GM19035 (cell line): ENCODE results near the gene TRAF4.
A peak's percentile ranks its signal among the peaks of the same experiment; 100 is the strongest.

Source experiments
- ATAC-seq: cut with Tn5 transposase; IDR thresholded peaks from one replicate; pipeline ENCODE4 v1.9.1; 2021; ENCODE audit not compliant: unreplicated experiment

The TRAF4 gene

DNA sequence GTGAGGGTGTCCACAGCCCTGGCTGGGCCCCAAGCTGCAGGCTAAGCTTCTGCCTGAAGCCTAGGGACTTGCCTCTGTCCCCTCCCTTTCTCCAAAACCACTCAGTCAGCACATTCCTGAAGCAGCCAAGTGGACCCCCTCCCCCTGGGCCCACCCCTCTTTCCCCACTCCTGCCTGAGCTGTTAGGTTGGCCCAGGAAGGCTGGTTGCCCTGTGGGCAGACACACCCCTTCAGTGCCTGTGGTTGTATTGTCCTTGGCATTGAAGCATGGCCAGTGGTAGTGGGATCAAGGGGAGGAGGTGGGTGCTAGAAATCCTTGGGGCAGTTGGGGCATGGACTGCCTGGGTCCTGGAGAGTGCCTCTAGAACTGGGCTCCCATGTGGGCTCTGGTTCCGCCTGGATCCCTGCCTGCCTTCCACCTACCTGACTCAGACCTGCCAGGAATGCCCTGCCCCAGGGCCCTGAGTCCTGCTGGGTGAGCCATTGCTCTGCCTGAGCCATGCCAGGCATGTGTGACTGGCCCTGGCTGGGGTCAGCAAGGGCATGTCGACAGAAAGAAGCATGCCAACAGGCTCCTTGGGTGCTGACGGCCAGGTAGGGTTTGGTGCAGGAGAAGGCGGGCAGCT lies 2.1 kb downstream of the TRAF4 start:
- ATAC-seq = no peak

DNA sequence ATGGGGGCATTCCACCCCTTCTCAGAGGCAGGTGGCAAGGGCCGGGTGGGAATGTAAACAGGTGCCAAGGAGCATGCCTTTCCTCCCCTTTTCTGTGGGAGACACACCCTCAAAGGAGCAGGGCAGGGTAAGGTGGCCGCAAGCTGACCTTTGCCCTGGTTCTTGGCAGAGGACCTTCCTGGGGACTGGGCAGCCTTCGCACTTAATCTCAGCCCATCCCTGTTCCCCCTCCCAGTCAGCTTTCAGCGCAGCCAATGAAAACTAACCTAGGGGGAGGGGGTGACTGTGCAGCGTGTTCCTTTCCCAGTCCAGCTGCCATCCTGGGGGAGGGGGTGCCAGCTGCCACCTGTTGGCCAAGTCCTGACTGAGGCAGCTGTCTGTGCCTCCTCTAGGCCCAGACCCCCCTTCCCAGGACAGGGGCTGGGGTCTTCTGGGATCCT lies 2.8 kb downstream of the TRAF4 start:
- ATAC-seq = no peak

DNA sequence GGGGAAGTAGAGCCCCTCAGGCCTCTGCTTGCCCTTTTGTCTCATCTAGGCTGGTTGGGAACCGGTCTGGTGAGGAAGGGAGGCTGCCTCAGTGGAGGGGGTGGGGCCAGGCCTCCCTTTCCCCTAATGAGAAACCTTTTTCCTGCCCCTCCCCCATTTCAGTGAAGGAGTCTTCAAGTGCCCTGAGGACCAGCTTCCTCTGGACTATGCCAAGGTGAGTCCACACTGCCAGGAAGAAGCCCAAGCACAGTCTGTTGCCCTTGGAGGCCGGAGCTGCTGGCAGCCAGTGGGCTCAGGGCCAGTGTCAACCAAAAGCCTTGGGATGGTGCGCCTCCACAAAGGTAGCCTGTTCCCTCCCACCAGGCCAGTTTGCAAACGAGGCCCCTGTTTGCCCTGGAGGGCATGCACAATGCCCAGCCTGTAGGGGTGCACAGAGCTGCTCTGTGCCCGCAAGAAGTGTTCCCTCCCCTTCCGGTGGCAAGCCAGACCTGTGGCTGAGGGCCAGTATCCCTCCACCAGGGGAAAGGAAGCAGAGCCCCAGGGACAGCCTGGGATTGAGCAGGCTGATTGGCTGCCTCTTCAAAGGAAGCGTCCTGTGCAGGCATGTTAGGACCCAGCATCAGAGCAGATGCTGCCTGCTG lies 3.4 kb downstream of the TRAF4 start:
- ATAC-seq = no peak

DNA sequence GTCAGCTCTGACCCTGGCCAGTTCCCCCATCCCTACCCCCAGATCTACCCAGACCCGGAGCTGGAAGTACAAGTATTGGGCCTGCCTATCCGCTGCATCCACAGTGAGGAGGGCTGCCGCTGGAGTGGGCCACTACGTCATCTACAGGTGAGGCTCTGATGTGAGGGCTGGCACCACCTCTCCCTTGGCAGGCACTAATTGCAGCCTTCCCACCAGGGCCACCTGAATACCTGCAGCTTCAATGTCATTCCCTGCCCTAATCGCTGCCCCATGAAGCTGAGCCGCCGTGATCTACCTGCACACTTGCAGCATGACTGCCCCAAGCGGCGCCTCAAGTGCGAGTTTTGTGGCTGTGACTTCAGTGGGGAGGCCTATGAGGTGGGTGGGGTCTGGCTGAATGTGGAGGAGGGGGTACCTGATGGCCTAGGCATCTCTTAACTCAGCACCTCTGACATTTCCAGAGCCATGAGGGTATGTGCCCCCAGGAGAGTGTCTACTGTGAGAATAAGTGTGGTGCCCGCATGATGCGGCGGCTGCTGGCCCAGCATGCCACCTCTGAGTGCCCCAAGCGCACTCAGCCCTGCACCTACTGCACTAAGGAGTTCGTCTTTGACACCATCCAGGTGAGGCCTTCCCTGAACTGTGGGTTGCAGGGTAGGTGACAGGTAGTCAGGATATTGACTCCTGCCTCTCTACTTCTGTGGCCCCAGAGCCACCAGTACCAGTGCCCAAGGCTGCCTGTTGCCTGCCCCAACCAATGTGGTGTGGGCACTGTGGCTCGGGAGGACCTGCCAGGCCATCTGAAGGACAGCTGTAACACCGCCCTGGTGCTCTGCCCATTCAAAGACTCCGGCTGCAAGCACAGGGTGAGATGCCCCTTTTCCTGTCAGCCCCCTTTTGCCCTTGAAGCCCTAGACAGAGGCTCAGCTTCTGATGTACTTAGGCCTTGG lies 4.3 kb downstream of the TRAF4 start:
- ATAC-seq = no peak

DNA sequence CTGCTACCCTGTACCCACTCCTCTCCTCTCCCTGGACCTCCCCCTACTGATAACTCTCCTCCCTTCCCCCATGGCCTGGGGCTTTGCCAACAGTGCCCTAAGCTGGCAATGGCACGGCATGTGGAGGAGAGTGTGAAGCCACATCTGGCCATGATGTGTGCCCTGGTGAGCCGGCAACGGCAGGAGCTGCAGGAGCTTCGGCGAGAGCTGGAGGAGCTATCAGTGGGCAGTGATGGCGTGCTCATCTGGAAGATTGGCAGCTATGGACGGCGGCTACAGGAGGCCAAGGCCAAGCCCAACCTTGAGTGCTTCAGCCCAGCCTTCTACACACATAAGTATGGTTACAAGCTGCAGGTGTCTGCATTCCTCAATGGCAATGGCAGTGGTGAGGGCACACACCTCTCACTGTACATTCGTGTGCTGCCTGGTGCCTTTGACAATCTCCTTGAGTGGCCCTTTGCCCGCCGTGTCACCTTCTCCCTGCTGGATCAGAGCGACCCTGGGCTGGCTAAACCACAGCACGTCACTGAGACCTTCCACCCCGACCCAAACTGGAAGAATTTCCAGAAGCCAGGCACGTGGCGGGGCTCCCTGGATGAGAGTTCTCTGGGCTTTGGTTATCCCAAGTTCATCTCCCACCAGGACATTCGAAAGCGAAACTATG lies 5.2 kb downstream of the TRAF4 start:
- ATAC-seq = no peak

DNA sequence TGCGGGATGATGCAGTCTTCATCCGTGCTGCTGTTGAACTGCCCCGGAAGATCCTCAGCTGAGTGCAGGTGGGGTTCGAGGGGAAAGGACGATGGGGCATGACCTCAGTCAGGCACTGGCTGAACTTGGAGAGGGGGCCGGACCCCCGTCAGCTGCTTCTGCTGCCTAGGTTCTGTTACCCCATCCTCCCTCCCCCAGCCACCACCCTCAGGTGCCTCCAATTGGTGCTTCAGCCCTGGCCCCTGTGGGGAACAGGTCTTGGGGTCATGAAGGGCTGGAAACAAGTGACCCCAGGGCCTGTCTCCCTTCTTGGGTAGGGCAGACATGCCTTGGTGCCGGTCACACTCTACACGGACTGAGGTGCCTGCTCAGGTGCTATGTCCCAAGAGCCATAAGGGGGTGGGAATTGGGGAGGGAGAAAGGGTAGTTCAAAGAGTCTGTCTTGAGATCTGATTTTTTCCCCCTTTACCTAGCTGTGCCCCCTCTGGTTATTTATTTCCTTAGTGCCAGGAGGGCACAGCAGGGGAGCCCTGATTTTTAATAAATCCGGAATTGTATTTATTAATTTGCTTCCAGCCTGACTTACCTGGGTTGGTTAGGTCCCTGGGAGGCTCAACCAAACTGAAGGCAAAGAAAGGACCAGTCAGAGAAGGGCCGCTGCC lies 5.8 kb downstream of the TRAF4 start:
- no peak for ATAC-seq

DNA sequence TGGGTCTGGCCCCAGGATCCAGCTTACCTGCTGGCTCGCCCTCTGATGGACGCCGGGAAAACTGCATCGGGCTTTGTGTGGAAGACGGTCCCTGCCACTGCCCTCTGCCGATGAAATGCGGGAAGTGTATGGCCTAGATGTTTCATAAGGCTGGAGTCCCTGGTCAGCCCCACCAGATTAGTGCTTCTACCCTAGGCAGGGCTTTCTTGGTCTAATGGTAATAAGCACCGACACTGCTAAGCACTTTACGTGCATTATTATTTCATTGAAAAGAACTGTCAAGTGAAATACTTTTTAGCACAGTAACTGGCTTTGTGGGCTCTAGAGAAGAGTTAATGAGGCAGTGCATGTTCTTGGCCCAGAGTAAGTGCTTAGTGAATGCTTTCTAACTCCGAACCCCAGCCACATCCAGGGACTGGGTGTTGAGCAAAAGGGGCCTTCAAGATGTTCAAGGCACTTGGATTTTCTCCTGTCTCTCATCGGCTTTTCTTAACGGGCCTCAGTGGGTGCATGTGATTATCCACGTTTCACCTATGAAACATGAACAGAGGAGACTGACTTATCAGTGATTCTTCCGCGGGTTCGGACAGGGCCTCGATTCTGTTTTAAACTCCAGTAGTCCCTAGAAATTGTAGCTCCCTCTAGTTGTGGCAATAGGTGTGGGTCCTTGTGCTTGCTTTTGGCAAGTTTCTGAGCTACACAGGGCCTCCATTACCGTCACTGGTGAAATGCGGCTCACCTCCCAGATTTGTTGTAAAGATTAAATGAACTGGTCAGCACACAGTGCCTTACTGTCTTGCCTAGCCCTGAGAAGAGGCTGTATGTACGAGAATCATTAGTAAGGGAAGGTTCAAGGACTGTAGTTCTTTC lies 6.6 kb downstream of the TRAF4 start:
- ATAC-seq = peak; percentile 72

DNA sequence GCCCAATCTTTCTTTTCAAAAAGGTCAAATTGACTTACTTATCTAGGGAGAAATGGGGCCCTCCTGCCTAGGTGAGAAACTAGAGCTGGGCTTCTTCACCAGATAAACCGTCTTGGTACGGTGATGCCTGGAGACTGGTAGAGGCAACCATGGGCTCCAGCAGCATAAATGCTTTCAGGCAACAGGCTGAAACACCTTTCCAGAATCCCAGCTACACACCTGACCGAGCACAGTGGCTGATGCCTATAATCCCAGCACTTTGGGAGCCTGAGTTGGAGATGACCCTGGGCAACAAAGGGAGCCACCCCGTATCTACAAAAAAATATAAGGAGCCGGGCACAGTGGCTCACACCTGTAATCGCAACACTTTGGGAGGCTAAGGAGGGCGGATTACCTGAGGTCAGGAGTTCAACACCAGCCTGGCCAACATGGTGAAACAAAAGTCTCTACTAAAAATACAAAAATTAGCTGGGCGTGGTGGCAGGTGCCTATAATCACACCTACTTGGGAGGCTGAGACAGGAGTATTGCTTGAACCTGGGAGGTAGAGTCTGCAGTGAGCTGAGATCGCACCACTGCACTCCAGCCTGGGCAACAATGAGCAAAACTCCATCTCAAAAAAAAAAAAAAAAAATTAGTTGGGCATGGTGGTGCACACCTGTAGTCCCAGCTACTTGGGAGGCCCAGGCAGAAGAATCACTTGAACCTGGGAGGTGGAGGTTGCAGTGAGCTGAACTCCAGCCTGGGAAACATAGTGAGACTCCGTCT lies 8.0 kb downstream of the TRAF4 start:
- ATAC-seq = no peak

DNA sequence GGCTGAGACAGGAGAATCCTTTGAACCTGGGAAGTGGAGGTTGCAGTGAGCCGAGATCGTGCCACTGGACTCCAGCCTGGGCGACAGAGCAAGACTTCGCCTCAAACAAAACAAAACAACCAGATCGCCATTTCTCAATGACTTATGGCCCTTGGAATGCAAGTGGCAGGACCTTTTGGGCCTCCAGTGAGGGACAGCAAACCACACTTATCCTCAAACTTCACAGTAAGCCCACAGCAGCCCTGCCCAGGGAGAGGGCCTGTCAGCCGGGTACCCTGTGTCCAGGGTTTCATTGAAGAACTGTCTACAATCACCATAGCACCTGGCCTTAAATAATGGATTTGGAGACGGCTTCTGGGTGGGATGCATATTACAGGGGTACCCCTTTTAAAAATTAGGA lies 11.7 kb downstream of the TRAF4 start:
- no peak for ATAC-seq

DNA sequence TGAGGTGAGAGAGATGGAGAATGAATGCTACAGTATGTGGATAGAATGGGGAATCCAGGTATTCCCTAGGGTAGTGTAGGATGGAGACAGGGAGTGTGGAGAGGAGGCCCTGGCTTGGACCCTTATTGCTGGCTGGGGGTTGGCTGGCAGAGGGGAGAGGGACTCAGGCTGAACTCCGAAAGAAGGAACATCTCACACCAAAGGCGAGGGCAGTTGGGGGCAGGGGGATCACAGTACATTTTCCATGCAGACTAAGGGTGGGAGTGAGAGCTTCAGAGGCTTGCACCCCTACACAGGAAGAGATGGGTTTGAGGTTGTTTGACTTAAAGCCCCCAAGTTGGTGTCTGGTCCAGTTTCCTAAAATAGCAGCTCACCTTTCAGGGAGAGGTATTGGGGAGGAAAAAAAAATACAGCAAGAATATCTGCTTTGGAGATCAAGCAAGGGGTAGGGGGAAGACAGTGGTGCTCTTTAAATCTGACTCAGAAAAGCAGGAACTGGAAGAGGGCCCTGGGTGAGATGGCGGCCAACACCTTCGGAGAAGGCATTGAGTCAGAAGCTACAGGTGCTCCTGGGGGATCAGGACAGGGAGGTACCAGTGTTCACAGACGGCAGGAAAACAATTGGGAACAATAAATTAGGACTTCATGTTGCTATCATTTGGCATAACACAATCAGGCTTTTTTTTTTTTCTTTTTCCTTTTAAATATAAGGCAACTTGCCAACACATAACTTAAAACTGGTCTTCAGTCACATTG lies 12.4 kb downstream of the TRAF4 start:
- no peak for ATAC-seq

DNA sequence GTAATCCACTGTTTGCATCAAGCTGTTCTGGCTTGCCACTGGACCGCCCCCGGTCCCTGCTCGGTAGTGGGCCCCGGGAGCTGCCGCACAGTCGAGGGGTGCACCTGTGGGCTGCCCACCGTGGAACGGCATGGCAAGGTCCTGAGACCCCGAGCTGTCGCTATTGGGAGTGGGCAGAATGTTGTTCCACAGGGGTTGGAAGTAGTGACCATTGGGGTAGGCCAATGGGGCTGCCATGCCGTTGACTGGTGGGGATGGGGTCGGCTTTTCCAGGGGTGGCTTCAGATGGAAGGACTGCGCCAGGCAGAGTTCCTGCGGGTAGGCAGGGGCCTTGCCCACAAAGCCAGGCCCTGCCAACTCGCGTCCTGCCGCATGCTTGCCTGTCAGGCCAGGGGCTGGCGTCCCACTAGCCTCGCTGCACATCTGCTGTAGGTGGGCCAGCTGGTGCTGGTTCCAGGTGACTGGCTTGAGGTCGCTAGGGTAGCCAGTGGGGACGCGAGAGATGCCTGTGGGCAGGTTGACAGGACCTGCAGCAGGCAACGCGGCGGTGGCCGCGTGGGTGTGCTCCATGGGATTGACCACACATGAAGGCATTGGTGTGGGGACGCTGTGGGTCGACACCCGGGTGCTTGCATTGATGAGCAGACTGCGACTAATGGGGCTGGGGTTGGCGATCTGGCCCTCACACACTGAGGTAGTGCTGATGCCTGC lies 14.8 kb downstream of the TRAF4 start:
- no peak for ATAC-seq

DNA sequence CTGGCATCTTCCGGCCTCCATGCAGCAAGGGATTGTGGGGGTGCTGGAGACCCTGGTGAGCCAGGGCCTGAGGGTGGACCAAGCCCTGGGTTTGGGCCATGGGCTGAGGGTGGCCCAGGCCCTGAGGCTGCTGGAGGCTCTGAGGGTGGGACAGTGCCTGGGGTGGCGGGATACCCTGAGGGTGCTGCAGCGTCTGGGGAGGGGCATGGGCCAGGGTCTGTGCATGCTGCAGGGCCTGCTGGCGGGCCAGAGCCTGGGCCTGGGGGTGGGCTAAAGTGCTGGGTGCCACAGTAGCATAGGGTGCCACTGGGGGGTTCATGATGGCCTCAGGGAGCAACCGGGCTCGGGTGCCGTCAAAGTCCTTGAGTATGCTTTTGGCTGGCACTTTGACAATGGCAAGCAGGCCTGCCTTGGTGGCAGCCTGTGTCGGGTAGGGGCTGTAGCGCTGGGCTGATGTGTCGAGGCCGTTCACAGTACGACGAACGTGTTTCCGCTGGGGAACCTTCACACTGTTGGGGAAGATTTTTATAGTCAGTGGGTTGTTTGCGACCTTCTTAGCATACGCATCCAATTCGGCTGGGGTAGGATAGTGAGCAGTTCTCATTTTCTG lies 15.6 kb downstream of the TRAF4 start:
- no peak for ATAC-seq

DNA sequence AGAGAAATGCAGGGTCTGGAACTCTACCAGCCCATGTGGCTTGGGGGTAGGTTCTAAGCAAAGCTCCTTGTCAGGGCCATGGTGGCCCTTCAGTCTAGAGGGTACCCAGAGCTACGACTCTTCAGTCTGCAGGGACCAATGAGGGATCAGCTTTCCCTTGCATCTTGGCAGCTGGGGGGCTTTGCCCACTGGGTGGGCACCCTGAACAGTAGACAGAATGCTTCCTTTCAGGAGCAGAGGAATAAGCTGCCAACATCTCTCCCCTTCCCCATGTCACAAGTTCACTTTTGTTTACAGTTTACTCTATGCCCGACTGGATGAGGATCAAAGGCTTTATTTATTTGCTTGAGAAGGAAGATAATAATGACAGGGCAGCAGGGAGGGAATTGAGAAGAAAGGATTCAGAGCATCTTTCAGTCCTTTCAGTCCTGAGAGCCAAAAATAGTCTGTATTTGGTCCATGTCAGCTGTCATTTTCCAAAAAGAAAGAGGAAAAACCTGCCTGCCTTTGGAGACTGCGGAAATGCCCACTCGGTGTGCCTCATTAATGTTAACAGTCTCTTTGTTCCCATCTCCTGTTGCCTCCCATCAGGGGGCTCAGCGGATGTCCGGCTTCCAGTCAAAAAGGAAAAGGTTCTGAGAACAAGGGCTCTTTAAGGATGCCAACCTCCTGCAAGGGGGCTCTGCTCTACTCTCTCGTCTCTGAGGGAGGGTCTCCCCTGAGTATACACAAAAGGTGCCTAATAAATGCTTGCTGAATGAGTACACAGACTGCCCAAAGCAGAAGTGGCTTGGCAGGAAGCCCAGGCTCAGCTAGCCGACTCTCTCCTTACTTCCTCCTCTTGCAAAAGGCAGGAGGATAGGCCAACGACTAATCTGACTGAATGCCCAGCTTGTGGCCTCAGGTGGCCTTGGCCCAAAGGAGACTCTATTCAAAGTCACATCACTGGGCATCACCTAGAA lies 17.1 kb downstream of the TRAF4 start:
- ATAC-seq = no peak

DNA sequence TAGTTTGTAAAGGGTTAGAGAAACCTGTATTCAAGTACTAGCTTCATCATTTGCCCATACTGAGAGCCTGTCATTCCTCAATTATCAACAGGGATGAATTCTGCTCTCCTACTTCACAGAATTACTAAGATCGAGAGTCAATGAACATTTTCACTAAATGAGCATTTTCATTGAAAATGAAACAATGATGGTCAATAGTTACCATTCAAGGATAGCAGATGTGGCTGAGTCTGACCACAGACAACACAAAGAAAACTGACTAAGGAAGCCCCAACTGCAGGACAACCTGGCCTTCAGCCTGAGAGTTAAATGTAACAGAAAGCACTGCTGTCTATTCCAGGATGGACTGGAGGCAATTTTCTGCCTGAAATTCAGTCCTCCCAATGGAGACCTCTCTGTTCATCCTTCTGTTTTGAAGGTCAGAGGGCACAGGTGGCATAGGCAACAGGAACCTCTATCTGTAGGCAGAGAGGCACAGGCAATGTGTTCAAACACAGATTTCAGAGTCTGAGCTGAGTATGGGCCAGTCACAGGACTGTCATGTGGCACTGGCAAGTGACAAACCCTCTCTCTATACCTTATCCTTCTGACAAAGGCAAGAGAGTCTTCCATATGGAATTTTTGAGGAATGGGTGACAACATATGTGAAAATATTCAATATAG lies 19.5 kb downstream of the TRAF4 start:
- ATAC-seq = peak; percentile 55

DNA sequence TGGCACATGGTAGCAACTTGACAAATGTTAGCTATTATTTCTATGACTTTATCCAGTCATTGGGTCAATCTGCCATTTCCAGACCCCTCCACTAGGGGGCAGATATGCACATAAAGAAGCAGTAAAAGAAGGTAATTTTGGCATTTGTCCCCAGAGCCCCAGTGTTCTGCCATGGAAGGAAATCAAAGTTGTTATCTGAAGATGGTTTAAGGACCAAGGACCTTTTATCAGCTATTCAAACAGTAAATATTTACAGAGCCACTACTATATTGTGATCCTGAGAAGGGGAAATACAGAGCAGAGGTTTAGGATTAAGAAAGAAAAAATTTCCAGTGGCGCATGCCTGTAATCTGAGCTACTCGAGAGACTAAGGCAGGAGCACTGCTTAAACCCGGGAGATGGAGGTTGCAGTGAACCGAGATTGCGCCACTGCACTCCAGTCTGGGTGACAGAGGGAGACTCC lies 20.0 kb downstream of the TRAF4 start:
- ATAC-seq = peak; percentile 37

DNA sequence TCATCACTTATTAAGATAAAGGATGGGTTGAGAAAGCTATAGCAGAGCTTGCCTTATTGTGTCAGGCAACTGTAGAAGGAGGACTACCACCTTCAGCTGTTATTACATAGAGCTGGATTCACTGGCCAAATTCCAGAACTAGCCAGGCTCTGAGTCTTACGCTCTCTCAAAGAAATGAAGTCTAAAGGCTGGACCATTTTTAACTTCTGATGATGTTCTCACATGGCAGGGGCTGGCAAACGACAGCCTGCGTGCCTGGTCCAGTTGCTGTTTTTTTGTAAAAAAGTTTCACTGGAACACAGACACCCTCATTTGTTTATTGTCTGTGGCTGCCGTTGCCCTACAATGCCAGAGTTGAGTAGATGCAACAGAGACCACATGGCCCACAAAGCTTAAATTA lies 21.2 kb downstream of the TRAF4 start:
- ATAC-seq = no peak
